Measurements from ENCODE around the gene MTPN.

MTPN gene

DNA sequence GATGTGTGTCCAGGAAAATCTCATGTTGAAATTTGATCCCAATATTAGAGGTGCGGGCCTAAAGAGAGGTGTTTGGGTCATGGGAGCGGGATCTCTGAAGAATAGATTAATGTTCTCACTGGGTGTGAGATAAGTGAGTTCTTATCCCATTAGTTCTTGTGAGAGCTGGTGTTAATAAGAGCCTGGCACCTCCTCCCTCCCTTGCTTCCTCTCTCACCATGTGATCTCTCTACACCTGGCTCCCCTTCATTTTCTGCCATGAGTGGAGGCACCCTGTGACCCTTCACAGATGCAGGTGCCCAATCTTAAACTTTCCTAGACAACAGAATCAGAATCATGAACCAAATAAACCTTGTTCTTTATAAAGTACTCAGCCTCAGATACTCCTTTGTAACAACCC, 19.5 kb downstream of the MTPN start:
- no peak overlapping the region for H2AFZ ChIP-seq (ENCODE audit: low read length, unreplicated experiment)
- no peaks in the 10 kb centered on the region for H3K4me1 ChIP-seq (ENCODE audit: control insufficient read depth, insufficient read depth, low read length, unreplicated experiment)
- H3K79me2 ChIP-seq (ENCODE audit: control insufficient read depth, insufficient read depth, low read length, unreplicated experiment), result peaks cover 76% of the 10 kb centered on the region
- peaks cover 5% of the 10 kb centered on the region; the same call in 1 of the 2 replicates for H3K36me3 ChIP-seq (ENCODE audit: insufficient read depth, low read length)
- no peak overlapping the region for H3K4me3 ChIP-seq (ENCODE audit: low read depth, low read length)
- H3K27ac ChIP-seq (ENCODE audit: low read depth, low read length), result no peak overlapping the region
- H3K27me3 ChIP-seq (ENCODE audit: insufficient read depth, low read length), result no peaks in the 10 kb centered on the region

DNA sequence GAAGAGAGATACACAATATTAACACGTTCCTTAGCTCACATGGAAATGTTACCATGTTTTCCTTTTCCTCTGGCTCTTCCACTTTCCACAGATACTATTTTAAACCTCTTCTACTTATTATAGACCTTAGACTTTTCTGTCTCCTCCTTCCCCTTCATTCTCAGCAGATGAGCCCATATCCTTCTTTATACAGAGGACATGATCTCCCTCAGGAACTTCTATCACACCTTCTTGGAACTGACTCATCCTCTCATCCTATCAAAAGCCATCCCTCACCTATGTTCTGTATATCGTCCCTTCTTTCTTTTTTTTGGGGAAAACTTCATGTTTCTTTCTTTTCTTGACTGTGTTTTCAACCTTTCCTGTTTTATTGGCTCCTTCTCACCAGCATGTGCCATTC, 20.8 kb downstream of the MTPN start:
- Histone ChIP-seq H3K36me3 (ENCODE audit: insufficient read depth, low read length) (peaks cover 5% of the 10 kb centered on the region; the same call in 1 of the 2 replicates), H3K27ac (ENCODE audit: low read depth, low read length) (no peak overlapping the region)

DNA sequence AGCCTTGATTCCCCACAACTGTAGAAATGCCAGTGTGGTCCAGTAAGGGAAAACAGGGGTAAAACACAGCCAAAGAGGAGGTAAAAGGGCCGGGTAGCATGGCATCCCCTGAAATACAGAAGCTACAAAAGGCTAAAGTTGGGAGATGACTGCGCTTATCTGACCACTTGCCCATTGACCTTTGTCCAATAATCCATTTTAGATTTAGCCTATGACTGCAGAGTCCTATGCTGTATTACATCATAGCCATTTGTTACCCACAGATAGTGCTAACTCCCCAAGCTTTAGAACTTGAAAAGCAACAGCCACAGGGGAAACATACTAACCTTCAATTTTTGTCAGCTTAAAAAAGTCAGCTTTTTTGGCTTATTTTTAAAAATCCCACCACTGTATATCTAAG, 26.2 kb downstream of the MTPN start:
- H3K36me3 ChIP-seq (ENCODE audit: insufficient read depth, low read length), result peaks cover 20% of the 10 kb centered on the region; the same call in 1 of the 2 replicates
- no peaks in the 10 kb centered on the region for H3K27me3 ChIP-seq (ENCODE audit: insufficient read depth, low read length)
- H3K4me3 ChIP-seq (ENCODE audit: low read depth, low read length), result no peak overlapping the region
- no peaks in the 10 kb centered on the region for H3K4me1 ChIP-seq (ENCODE audit: control insufficient read depth, insufficient read depth, low read length, unreplicated experiment)
- no peak overlapping the region for H3K27ac ChIP-seq (ENCODE audit: low read depth, low read length)
- H3K79me2 ChIP-seq (ENCODE audit: control insufficient read depth, insufficient read depth, low read length, unreplicated experiment), result peaks cover 37% of the 10 kb centered on the region
- no peak overlapping the region for H2AFZ ChIP-seq (ENCODE audit: low read length, unreplicated experiment)

More for the DNA sequence above, 20.8 kb downstream of the MTPN start:
- no peak overlapping the region for H3K4me3 ChIP-seq (ENCODE audit: low read depth, low read length)
- H3K27me3 ChIP-seq (ENCODE audit: insufficient read depth, low read length), result no peaks in the 10 kb centered on the region
- no peak overlapping the region for H2AFZ ChIP-seq (ENCODE audit: low read length, unreplicated experiment)
- no peaks in the 10 kb centered on the region for H3K4me1 ChIP-seq (ENCODE audit: control insufficient read depth, insufficient read depth, low read length, unreplicated experiment)
- H3K79me2 ChIP-seq (ENCODE audit: control insufficient read depth, insufficient read depth, low read length, unreplicated experiment), result peaks cover 68% of the 10 kb centered on the region

DNA sequence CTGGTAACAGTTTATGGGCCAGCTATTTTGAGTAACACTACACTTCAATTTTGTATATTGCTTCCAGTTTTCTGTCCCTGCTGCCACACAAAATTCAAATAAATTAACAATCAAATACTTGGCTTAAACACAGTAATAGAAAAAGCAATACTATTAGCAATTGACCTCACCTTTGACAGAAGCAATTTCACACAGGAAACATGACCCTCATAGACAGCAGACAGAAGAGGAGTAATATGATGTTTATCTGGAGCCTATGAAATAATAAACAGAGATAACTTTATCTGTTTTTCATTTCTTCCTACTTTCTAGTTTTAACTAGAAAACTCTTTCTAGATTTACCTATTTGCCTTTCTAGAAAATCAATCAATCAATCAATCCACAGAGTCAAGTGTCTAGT, 26.7 kb downstream of the MTPN start:
- Histone ChIP-seq H3K4me1 (ENCODE audit: control insufficient read depth, insufficient read depth, low read length, unreplicated experiment) (no peaks in the 10 kb centered on the region), H3K27me3 (ENCODE audit: insufficient read depth, low read length) (no peaks in the 10 kb centered on the region), H3K4me3 (ENCODE audit: low read depth, low read length) (no peak overlapping the region), H3K27ac (ENCODE audit: low read depth, low read length) (no peak overlapping the region), H3K36me3 (ENCODE audit: insufficient read depth, low read length) (peaks cover 20% of the 10 kb centered on the region; the same call in 1 of the 2 replicates), H2AFZ (ENCODE audit: low read length, unreplicated experiment) (no peak overlapping the region), H3K79me2 (ENCODE audit: control insufficient read depth, insufficient read depth, low read length, unreplicated experiment) (peaks cover 32% of the 10 kb centered on the region)

DNA sequence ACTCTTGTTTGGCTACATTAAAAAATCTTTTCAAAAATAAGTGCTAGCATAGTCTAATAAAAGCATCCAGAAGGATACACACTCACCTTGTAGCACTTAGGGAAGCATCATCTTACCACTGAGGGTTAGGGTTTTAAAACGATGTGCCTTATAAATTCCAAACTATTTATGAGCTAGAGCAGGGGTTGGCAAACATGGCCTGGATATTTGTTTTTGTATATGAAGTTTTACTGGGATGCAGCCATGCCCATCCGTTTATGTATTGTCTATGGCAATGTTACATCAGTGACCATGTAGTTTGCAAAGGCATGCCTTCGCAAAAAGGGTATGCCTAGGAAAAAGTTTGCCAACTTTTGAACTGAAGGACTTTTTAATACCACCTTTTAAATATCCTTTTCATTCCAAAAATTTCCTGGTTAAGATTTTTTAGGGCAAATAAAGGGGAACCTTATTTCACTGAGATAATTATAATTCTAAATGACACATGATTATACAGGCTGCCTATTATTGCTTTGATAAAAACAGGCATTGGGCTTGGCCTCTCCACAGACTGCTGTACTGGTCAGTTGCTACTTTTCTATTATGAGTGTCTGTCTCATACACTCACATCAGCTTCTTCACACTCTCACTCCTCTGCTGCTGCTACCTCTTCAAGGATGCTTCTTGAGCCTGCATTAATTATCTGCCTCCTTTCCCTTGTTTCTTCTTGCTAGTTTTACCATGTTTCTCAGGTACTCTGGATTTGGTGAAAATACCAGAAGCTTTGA, 30.7 kb downstream of the MTPN start:
- peaks cover 22% of the 10 kb centered on the region for H3K79me2 ChIP-seq (ENCODE audit: control insufficient read depth, insufficient read depth, low read length, unreplicated experiment)

DNA sequence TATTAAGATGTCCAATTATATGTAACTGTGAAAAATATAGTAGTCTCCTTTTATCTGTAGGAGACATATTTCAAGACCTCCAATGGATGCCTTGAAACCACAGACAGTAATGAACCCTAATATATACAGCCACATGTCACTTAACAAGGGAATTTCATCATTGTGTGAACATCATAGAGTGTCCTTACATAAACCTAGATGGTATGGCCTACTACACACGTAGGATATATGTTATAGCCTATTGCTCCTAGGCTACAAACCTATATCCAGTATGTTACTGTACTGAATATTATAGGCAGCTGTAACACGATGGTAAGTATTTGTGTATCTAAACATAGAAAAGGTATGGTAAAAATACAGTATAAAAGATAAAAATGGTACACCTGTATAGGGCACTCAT, 32.4 kb downstream of the MTPN start:
- peaks cover 14% of the 10 kb centered on the region for H3K36me3 ChIP-seq (ENCODE audit: insufficient read depth, low read length)
- H3K27me3 ChIP-seq (ENCODE audit: insufficient read depth, low read length), result no peaks in the 10 kb centered on the region
- H3K4me1 ChIP-seq (ENCODE audit: control insufficient read depth, insufficient read depth, low read length, unreplicated experiment), result no peaks in the 10 kb centered on the region
- H3K27ac ChIP-seq (ENCODE audit: low read depth, low read length), result no peak overlapping the region
- H3K4me3 ChIP-seq (ENCODE audit: low read depth, low read length), result no peak overlapping the region
- H3K79me2 ChIP-seq (ENCODE audit: control insufficient read depth, insufficient read depth, low read length, unreplicated experiment), result peaks cover 23% of the 10 kb centered on the region
- H2AFZ ChIP-seq (ENCODE audit: low read length, unreplicated experiment), result no peak overlapping the region

More for the DNA sequence above, 30.7 kb downstream of the MTPN start:
- Histone ChIP-seq H3K4me1 (ENCODE audit: control insufficient read depth, insufficient read depth, low read length, unreplicated experiment) (no peaks in the 10 kb centered on the region), H3K27ac (ENCODE audit: low read depth, low read length) (no peak overlapping the region), H3K36me3 (ENCODE audit: insufficient read depth, low read length) (peaks cover 30% of the 10 kb centered on the region), H3K4me3 (ENCODE audit: low read depth, low read length) (no peak overlapping the region), H3K27me3 (ENCODE audit: insufficient read depth, low read length) (no peaks in the 10 kb centered on the region), H2AFZ (ENCODE audit: low read length, unreplicated experiment) (no peak overlapping the region)

DNA sequence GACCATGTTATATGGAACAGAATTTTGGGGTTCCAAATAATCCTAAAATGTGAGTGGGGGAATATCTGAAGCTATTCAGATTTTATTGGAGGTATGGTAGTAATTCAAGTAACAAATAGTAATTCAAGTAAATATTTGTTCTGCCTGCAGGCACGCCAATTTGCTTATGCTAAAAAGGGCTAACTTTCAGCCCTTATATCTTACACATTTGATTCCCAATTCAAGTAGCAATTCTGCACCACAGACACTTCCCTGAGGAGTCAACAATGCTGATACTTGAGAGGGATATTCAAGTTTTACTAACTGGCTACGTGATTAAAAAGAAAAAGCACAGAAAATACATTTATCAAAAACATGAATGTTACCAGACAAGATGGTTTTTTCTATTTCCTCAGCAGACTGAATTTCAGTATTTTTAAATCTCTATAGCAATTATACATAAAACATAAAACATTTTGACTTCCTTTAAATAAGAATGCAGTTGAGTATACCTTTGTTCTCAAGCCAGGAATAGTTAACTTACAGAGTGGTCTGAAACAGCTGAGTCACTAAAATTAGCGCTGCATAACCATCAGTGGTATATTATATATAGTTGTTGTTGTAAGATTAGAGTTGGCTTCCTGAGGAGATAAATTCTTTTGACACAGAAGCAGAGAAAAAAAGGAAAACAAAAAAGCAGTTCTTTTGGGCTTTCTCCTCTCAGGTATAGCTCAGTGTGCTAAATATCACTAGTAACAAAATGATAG, 33.9 kb downstream of the MTPN start:
- peaks cover 33% of the 10 kb centered on the region for H3K79me2 ChIP-seq (ENCODE audit: control insufficient read depth, insufficient read depth, low read length, unreplicated experiment)
- no peaks in the 10 kb centered on the region for H3K27me3 ChIP-seq (ENCODE audit: insufficient read depth, low read length)
- H3K4me3 ChIP-seq (ENCODE audit: low read depth, low read length), result no peak overlapping the region
- H3K27ac ChIP-seq (ENCODE audit: low read depth, low read length), result no peak overlapping the region
- no peak overlapping the region for H2AFZ ChIP-seq (ENCODE audit: low read length, unreplicated experiment)
- no peaks in the 10 kb centered on the region for H3K4me1 ChIP-seq (ENCODE audit: control insufficient read depth, insufficient read depth, low read length, unreplicated experiment)
- H3K36me3 ChIP-seq (ENCODE audit: insufficient read depth, low read length), result peaks cover 10% of the 10 kb centered on the region

DNA sequence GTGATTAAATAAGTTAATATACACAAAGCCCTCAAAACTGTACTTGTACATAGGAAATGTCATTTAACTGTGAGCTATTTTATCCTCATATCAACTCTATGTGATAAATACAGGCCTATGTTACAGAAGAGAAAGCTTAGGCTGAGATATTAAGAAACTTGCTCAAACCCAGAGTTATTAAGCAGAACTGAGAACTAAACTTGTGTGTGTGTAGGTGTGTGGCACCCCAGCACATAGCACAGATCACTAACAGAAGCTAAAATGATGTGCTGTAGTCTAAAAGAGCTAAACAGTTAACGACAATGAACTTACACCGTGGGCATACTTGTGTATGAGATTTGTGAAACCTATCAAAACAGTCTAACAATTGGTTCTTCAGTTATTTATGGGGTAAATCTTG, 34.5 kb downstream of the MTPN start:
- Histone ChIP-seq H3K4me3 (ENCODE audit: low read depth, low read length) (no peak overlapping the region), H3K36me3 (ENCODE audit: insufficient read depth, low read length) (peaks cover 10% of the 10 kb centered on the region), H3K79me2 (ENCODE audit: control insufficient read depth, insufficient read depth, low read length, unreplicated experiment) (peaks cover 40% of the 10 kb centered on the region), H2AFZ (ENCODE audit: low read length, unreplicated experiment) (no peak overlapping the region), H3K4me1 (ENCODE audit: control insufficient read depth, insufficient read depth, low read length, unreplicated experiment) (no peaks in the 10 kb centered on the region), H3K27me3 (ENCODE audit: insufficient read depth, low read length) (no peaks in the 10 kb centered on the region), H3K27ac (ENCODE audit: low read depth, low read length) (no peak overlapping the region)

DNA sequence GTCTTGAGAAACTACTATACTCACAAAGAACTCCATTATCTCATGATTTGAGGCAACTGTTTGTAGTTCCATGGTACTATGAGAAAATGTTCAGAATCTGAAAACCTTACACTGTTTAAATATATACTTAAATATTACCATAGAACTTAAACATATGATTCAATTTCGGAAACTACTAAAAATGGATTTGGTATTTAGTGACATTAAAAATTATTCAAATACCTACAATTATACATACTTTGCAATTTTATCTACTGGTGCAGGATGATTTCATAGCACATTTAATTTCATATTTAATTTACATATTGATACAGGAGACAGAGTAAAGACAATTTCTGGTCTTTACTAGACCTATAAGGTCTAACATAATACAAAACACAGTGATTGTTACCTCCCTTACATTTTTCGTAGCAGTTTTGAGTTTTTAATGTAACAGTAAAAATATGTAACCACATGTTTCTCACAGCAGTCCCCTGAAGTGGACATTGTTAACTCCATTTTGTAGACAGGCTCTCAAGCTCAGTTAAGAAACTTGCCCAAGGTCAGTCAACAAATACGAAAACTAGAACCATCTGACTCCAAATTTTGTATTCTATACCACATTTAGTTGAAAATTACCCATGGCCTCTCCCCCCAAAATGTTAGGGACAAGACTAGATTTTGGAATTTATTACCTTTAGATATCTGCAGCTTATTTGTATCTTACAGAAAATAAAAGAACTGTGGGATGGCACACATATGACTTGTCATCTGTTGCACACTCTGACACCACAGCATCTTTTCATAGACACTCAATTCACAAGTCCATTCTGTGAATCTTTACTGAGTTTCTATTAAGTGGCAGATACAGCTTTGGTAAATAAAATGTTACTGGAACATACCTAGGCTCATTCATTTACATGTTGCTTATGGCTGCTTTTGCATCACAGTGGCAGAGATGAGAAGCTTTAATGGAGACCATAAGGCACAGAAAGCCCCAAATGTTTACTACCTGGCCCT, 36.8 kb downstream of the MTPN start:
- H2AFZ ChIP-seq (ENCODE audit: low read length, unreplicated experiment), result no peak overlapping the region
- H3K4me3 ChIP-seq (ENCODE audit: low read depth, low read length), result no peak overlapping the region
- no peaks in the 10 kb centered on the region for H3K4me1 ChIP-seq (ENCODE audit: control insufficient read depth, insufficient read depth, low read length, unreplicated experiment)
- H3K27me3 ChIP-seq (ENCODE audit: insufficient read depth, low read length), result no peaks in the 10 kb centered on the region
- H3K36me3 ChIP-seq (ENCODE audit: insufficient read depth, low read length), result peaks cover 10% of the 10 kb centered on the region
- peaks cover 47% of the 10 kb centered on the region for H3K79me2 ChIP-seq (ENCODE audit: control insufficient read depth, insufficient read depth, low read length, unreplicated experiment)
- no peak overlapping the region for H3K27ac ChIP-seq (ENCODE audit: low read depth, low read length)

DNA sequence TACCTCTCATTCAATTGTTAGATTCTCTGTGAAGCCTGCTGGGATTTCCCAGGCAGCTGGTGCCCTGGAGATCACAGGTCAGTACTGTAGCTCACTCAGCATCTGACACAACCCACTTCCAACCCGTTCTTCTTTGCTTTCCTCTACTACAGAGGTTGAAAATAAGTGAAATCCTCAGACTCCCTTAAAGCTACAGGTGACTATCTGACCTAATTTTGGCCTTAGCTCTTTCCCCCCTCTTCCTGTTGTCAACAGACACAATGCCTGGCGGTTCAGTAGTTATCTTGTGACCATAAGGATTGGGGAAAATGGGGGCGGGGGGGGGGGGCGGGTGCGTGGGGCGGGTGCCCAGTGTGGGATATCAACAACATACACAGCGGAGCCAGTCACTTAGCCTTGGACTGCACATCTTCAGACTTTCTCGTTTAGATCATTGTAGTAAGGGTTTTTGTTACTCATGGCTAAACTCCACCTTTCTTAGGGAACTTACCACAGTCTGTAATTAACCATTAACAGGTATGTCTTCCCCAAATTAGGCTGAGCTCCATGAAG, 37.8 kb downstream of the MTPN start:
- H3K27me3 ChIP-seq (ENCODE audit: insufficient read depth, low read length), result no peaks in the 10 kb centered on the region
- no peak overlapping the region for H3K4me3 ChIP-seq (ENCODE audit: low read depth, low read length)
- peaks cover 55% of the 10 kb centered on the region for H3K79me2 ChIP-seq (ENCODE audit: control insufficient read depth, insufficient read depth, low read length, unreplicated experiment)
- H3K36me3 ChIP-seq (ENCODE audit: insufficient read depth, low read length), result peaks cover 10% of the 10 kb centered on the region
- H3K27ac ChIP-seq (ENCODE audit: low read depth, low read length), result no peak overlapping the region
- H3K4me1 ChIP-seq (ENCODE audit: control insufficient read depth, insufficient read depth, low read length, unreplicated experiment), result no peaks in the 10 kb centered on the region
- H2AFZ ChIP-seq (ENCODE audit: low read length, unreplicated experiment), result no peak overlapping the region

Measured in ACC112 (cell line).